Astrocyte of the spinal cord (primary cell): ENCODE measurements around the gene MRPL46.
"Not testable (repeated sequence)": the region's sequence is repeated elsewhere in the genome, so short reads cannot be mapped to it uniquely, and the experiment has no call there.

ENCODE experiments used
- DNase-seq: peaks from one replicate; pipeline ENCODE4 v3.0.0; 2011; ENCODE audit warnings: low read depth, low spot score
- H3K4me3 ChIP-seq: 2 replicates; pipeline ENCODE4 v1.5.1; 2011; ENCODE audit warnings: low read depth, mild to moderate bottlenecking, low read length, moderate library complexity
- CTCF ChIP-seq: IDR thresholded peaks from 2 replicates; pipeline ENCODE4 v1.5.1; 2012; ENCODE audit warnings: low read depth, mild to moderate bottlenecking, low read length, inconsistent platforms
- in situ Hi-C: cut with HindIII; loops from 2 replicates; pipeline ENCODE4 v1.10.0; 2017; ENCODE audit warnings: low sequenced_read_pairs

The MRPL46 gene

GRCh38 chr15:88448991-88449461, 18.2 kb downstream of the MRPL46 start:
- TF ChIP-seq CTCF = no peak
- in situ Hi-C loops = no loop called here
- H3K4me3 ChIP-seq = no peak overlapping the region
- no peak for DNase-seq

GRCh38 chr15:88447741-88448140, 19.4 kb downstream of the MRPL46 start:
- no peak for TF ChIP-seq CTCF
- no peak overlapping the region for H3K4me3 ChIP-seq
- in situ Hi-C loops = no loop called here

GRCh38 chr15:88447206-88447605, 20.0 kb downstream of the MRPL46 start:
- H3K4me3 ChIP-seq = no peak overlapping the region
- in situ Hi-C loops = no loop called here
- TF ChIP-seq CTCF = no peak
- DNase-seq = no peak

More at GRCh38 chr15:88447741-88448140, 19.4 kb downstream of the MRPL46 start:
- no peak for DNase-seq

GRCh38 chr15:88441076-88441730, 26.0 kb downstream of the MRPL46 start:
- no peak for DNase-seq
- no peak for TF ChIP-seq CTCF
- in situ Hi-C loops = no loop called here
- no peak overlapping the region for H3K4me3 ChIP-seq

GRCh38 chr15:88440021-88440420, 27.2 kb downstream of the MRPL46 start:
- in situ Hi-C loops = no loop called here
- TF ChIP-seq CTCF = no peak
- peak; percentile 71 for DNase-seq
- no peak overlapping the region for H3K4me3 ChIP-seq

- in situ Hi-C loops = no loop called here
- DNase-seq = no peak
- H3K4me3 ChIP-seq = no peak overlapping the region
- no peak for TF ChIP-seq CTCF
These were observed 29.0 kb downstream of the MRPL46 start for GRCh38 chr15:88438181-88438580.

- in situ Hi-C loops, H3K4me3 ChIP-seq, DNase-seq: not testable (repeated sequence)
These were observed 33.1 kb downstream of the MRPL46 start for GRCh38 chr15:88434106-88434505.
